Stomach (tissue), 4 donors: Measurements from ENCODE around the gene LAYN.

Experiments used
- EP300 ChIP-seq: sonication (generic); formaldehyde crosslinking; IDR thresholded peaks from one replicate; pipeline ENCODE4 v1.6.1; 2017; ENCODE audit warnings: antibody characterized with exemption
- POLR2A ChIP-seq, 4 donors: fragments of 450-650 bp; IDR thresholded peaks; one replicate each; pipeline ENCODE4 v1.6.1; 2016; ENCODE audit warnings: antibody characterized with exemption in 4 of 4, control low read depth in 2 of 4, mild to moderate bottlenecking in 1 of 4, moderate library complexity in 1 of 4

- no peak for TF ChIP-seq EP300
- TF ChIP-seq POLR2A (IDR thresholded peaks at IDR 0.05) = no peak
These were observed 19.4 kb downstream of the LAYN start for GRCh38 chr11:111559800-111560464.
